ENCODE data around the gene YARS1. TPM values are rescaled to one million over a fixed set of nuclear protein-coding genes. Genes with fewer than 3 reads are reported as not detected.

YARS1 gene
- total and polyA plus RNA-seq, 3 experiments from 2014 or later, result 131 to 219 (median 205) TPM

DNA sequence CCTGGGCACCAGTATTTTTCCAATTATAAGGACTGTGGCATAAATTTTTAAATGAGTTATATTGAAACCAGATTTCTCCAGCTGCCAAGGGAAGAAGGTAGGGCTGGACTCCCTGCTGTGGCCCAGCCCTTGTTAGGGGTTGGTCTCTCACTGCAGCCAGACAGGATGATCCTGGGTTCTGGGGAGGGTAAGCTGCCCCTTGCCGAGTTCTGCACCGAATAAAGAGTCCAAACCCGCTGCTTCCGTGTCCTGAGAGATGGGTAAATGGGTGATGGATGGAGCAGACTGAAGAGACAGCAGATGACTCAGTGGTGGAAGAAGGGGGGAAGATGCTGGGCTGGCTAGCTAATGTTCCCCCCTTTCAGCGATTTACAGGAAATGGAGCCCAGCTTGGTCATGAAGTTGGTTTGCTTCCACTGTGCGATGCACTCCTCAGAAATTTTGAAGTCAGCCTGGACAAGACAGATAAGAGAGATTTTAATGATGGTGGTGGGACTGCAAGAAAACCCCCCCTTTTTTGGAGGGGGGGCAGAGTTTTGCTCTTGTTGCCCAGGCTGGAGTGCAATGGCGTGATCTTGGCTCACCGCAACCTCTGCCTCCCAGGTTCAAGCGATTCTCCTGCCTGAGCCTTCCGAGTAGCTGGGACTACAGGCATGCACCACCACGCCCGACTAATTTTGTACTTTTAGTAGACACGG lies 41.4 kb downstream of the YARS1 start:
- POLR2A ChIA-PET, result no interaction called here
- Mint-ChIP-seq H3K27me3 (no peaks in the 10 kb centered on the region), H3K36me3 (peaks cover 0 to 63% (median 19%) of the 10 kb centered on the region in 3 donors), H3K4me1 (peaks cover 14 to 23% (median 17%) of the 10 kb centered on the region in 3 donors), H3K4me3 (no peak overlapping the region), H3K27ac (peak overlapping the region in 5 of 8 donors; percentile 18 to 78 (median 53)), H3K9me3 (no peaks in the 10 kb centered on the region)
- H3K36me3 ChIP-seq (ENCODE audit: insufficient read depth, low read length), result peaks cover 20% of the 10 kb centered on the region
- H3K4me3 ChIP-seq (ENCODE audit: low read length), result no peak overlapping the region
- DNase-seq, result no peak
- H3K4me1 ChIP-seq (ENCODE audit: insufficient read depth, low read length), result peaks cover 4% of the 10 kb centered on the region
- no peaks in the 10 kb centered on the region for H3K9me3 ChIP-seq (ENCODE audit: low read length)
- no peak overlapping the region for H3K27ac ChIP-seq (ENCODE audit: low read depth, low read length)
- CTCF ChIA-PET, result interaction anchor here (1.9 to 7.8 kb wide), 2 partner anchors 8 to 65 kb away, joined by 4 to 114 read pairs; no protein-coding TSS in a partner anchor
- no peaks in the 10 kb centered on the region for H3K27me3 ChIP-seq (ENCODE audit: insufficient read depth, low read length, poor library complexity, severe bottlenecking)

DNA sequence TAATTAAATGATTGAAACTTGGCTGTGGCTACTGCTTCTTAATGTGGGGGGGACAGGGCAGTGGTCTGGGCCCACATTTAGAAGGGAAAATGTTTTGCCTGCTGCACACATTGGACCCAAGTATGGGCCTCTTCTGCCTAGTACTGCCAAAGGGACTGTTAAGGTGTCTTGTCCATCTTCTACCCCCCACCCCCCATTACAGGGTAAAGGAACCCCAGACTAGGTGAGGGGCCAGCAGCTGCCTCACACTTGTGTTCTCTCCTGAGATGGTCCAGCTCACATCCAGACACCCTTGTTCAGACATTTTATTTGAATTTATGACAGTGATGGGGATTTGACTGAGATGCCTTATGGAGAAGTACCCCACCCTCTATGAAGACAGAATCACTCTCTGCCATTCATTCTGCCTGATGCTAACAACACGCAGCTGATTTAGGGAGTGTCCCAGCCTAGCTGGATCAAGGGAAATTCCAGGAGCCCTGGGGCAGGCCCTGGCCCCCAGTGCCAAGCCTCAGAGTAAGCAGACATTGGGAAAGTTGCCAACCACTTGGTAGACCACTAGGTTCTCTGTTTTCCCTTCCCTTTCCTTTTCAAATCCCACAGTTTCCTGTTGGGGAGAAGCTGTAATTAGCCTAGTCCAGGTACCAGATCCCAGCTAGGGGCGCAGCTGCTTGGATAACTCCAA lies 42.1 kb downstream of the YARS1 start:
- ChIA-PET CTCF (interaction anchor here (1.0 to 7.8 kb wide), 5 partner anchors 14 to 254 kb away, joined by 3 to 114 read pairs (median 9); no protein-coding TSS in a partner anchor), POLR2A (no interaction called here)
- Mint-ChIP-seq H3K4me3 (no peak overlapping the region), H3K27ac (peak overlapping the region in 2 of 8 donors; percentile 52 to 54), H3K9me3 (no peaks in the 10 kb centered on the region), H3K36me3 (peaks cover 0 to 57% (median 18%) of the 10 kb centered on the region in 3 donors), H3K27me3 (no peaks in the 10 kb centered on the region), H3K4me1 (peaks cover 14 to 23% (median 17%) of the 10 kb centered on the region in 3 donors)
- H3K9me3 ChIP-seq (ENCODE audit: low read length), result no peaks in the 10 kb centered on the region
- DNase-seq, result no peak
- no peaks in the 10 kb centered on the region for H3K27me3 ChIP-seq (ENCODE audit: insufficient read depth, low read length, poor library complexity, severe bottlenecking)
- H3K36me3 ChIP-seq (ENCODE audit: insufficient read depth, low read length), result peaks cover 13% of the 10 kb centered on the region
- H3K4me1 ChIP-seq (ENCODE audit: insufficient read depth, low read length), result peaks cover 4% of the 10 kb centered on the region
- H3K4me3 ChIP-seq (ENCODE audit: low read length), result no peak overlapping the region
- no peak overlapping the region for H3K27ac ChIP-seq (ENCODE audit: low read depth, low read length)

DNA sequence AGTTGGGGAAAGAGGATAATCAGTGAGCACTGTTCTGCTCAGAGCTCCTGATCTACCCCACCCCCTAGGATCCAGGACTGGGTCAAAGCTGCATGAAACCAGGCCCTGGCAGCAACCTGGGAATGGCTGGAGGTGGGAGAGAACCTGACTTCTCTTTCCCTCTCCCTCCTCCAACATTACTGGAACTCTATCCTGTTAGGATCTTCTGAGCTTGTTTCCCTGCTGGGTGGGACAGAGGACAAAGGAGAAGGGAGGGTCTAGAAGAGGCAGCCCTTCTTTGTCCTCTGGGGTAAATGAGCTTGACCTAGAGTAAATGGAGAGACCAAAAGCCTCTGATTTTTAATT lies 42.7 kb downstream of the YARS1 start:
- peak overlapping the region in 5 of 8 donors; percentile 21 to 86 (median 59) for H3K27ac Mint-ChIP-seq
- no peak overlapping the region for H3K4me3 Mint-ChIP-seq
- no peak overlapping the region for H3K4me3 ChIP-seq (ENCODE audit: low read length)
- no peaks in the 10 kb centered on the region for H3K9me3 ChIP-seq (ENCODE audit: low read length)
- POLR2A ChIA-PET, result no interaction called here
- H3K27ac ChIP-seq (ENCODE audit: low read depth, low read length), result no peak overlapping the region
- H3K9me3 Mint-ChIP-seq, result no peaks in the 10 kb centered on the region
- H3K4me1 Mint-ChIP-seq, result peaks cover 14 to 23% (median 17%) of the 10 kb centered on the region in 3 donors
- DNase-seq, result no peak
- H3K36me3 ChIP-seq (ENCODE audit: insufficient read depth, low read length), result peaks cover 6% of the 10 kb centered on the region
- no peaks in the 10 kb centered on the region for H3K27me3 Mint-ChIP-seq
- no peaks in the 10 kb centered on the region for H3K27me3 ChIP-seq (ENCODE audit: insufficient read depth, low read length, poor library complexity, severe bottlenecking)
- CTCF ChIA-PET, result interaction anchor here (1.0 to 7.8 kb wide), 7 partner anchors 8 to 254 kb away, joined by 3 to 114 read pairs (median 9); no protein-coding TSS in a partner anchor
- H3K36me3 Mint-ChIP-seq, result peaks cover 0 to 50% (median 16%) of the 10 kb centered on the region in 3 donors
- H3K4me1 ChIP-seq (ENCODE audit: insufficient read depth, low read length), result peaks cover 4% of the 10 kb centered on the region

DNA sequence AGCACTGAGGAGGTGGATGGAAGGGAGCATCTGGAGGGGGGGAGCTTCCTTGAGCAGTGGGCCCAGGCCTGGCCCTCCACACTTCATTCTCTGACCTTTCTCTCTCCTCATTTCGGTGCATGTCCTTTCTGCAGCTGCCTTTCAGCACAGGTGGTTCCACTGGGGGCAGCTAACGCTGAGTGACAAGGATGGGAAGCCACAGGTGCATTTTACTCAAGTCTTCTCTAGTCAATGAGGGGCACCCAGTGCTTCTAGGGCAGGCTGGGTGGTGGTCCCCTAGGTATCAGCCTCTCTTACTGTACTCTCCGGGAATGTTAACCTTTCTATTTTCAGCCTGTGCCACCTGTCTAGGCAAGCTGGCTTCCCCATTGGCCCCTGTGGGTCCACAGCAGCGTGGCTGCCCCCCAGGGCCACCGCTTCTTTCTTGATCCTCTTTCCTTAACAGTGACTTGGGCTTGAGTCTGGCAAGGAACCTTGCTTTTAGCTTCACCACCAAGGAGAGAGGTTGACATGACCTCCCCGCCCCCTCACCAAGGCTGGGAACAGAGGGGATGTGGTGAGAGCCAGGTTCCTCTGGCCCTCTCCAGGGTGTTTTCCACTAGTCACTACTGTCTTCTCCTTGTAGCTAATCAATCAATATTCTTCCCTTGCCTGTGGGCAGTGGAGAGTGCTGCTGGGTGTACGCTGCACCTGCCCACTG lies 43.2 kb downstream of the YARS1 start:
- CTCF ChIA-PET, result interaction anchor here (0.9 to 7.8 kb wide), 14 partner anchors 9 to 253 kb away, joined by 3 to 114 read pairs (median 6); partner anchors contain the start of genes S100PBP and YARS1
- Histone ChIP-seq H3K36me3 (ENCODE audit: insufficient read depth, low read length) (peaks cover under 1% of the 10 kb centered on the region), H3K9me3 (ENCODE audit: low read length) (no peaks in the 10 kb centered on the region), H3K27me3 (ENCODE audit: insufficient read depth, low read length, poor library complexity, severe bottlenecking) (no peaks in the 10 kb centered on the region), H3K4me1 (ENCODE audit: insufficient read depth, low read length) (peaks cover 4% of the 10 kb centered on the region), H3K4me3 (ENCODE audit: low read length) (no peak overlapping the region), H3K27ac (ENCODE audit: low read depth, low read length) (no peak overlapping the region)
- H3K36me3 Mint-ChIP-seq, result peaks cover 0 to 45% (median 14%) of the 10 kb centered on the region in 3 donors
- H3K4me1 Mint-ChIP-seq, result peaks cover 14 to 23% (median 17%) of the 10 kb centered on the region in 3 donors
- H3K27ac Mint-ChIP-seq, result peak overlapping the region; percentile 21 to 86 (median 48)
- no peaks in the 10 kb centered on the region for H3K27me3 Mint-ChIP-seq
- DNase-seq, result no peak
- no peaks in the 10 kb centered on the region for H3K9me3 Mint-ChIP-seq
- POLR2A ChIA-PET, result interaction anchor here (0.5 kb wide), 1 partner anchor 188 kb away, joined by 3 read pairs; no protein-coding TSS in a partner anchor
- no peak overlapping the region for H3K4me3 Mint-ChIP-seq

DNA sequence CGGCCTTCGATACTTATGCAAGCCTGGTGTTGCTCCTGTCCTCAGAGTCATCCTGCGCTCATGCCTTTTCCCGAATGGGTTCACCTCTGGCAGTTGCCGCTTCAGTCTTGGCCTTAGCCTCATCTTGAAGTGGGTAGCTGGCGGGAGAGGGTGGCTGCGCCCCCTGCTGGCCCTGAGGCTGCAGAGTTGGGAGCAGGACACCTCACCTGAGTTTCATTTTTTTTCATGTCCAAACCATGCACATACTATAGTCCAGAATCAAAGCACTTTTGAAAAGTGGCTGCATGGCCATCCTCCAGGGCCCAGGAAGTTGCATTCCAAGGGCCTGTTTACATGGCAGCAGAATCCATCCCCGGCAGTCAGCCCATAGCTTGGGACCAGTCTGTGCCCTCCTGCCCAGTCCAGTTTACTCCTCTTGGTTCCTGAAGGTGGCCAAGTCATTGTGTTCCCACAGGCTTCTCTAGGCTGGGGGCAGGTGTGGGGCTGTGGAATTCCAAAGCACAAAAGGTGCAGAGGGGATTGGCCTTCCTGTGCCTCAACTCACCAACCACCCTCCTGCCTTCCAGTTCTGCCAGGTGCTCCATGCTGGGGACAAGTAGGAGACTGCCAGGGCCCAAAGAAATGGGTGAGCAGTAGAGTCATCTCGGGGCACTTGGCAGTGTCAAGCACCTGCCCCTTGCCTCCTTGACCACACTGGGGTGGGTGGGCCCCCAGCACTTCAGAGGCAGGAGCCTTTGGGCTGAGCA lies 44.0 kb downstream of the YARS1 start:
- peaks cover 0 to 40% (median 13%) of the 10 kb centered on the region in 3 donors for H3K36me3 Mint-ChIP-seq
- Histone ChIP-seq H3K36me3 (ENCODE audit: insufficient read depth, low read length) (no peaks in the 10 kb centered on the region), H3K27ac (ENCODE audit: low read depth, low read length) (no peak overlapping the region), H3K27me3 (ENCODE audit: insufficient read depth, low read length, poor library complexity, severe bottlenecking) (no peaks in the 10 kb centered on the region), H3K9me3 (ENCODE audit: low read length) (no peaks in the 10 kb centered on the region), H3K4me3 (ENCODE audit: low read length) (no peak overlapping the region), H3K4me1 (ENCODE audit: insufficient read depth, low read length) (peaks cover 4% of the 10 kb centered on the region)
- H3K27ac Mint-ChIP-seq, result peak overlapping the region in 6 of 8 donors; percentile 21 to 67 (median 53)
- peaks cover 14 to 23% (median 17%) of the 10 kb centered on the region in 3 donors for H3K4me1 Mint-ChIP-seq
- no peaks in the 10 kb centered on the region for H3K27me3 Mint-ChIP-seq
- no peaks in the 10 kb centered on the region for H3K9me3 Mint-ChIP-seq
- ChIA-PET POLR2A (interaction anchor here (0.5 kb wide), 1 partner anchor 188 kb away, joined by 3 read pairs; no protein-coding TSS in a partner anchor), CTCF (interaction anchor here (0.8 to 7.8 kb wide), 18 partner anchors 9 to 253 kb away, joined by 3 to 114 read pairs (median 5); partner anchors contain the start of genes S100PBP and YARS1)
- no peak overlapping the region for H3K4me3 Mint-ChIP-seq
- DNase-seq, result peak; percentile 54 to 81 (median 61)

DNA sequence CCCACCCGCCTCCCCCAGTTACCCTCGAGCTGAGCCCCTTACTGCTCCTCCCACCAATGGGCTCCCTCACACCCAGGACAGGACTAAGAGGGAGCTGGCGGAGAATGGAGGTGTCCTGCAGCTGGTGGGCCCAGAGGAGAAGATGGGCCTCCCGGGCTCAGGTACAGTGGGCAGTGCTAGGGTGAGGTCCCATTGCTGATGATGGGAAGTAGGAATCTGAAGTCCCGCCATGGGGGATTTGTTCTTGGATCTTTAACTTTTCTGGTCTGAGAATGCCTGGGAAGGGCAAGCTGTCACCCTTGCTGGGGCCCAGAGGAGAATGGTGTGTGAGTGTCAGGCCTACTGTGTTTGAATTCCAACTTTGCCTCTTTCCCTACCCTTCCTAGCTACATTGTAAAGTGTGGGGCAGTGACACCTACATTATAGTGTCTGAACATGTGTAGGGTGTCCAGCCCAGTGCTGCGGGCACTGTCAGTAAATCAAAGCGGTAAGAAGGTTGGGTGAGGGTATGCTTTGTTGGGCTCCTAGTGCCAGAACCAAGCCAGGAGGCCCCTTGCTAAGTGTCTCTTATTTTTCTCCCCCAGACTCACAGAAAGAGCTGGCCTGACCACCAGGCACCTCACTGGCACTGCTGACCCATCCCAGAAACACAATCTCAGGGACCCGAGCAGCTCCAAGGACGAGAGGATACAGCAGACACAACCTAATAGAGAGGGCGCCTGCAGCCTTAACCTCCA lies 44.7 kb downstream of the YARS1 start:
- Mint-ChIP-seq H3K27ac (peak overlapping the region in 2 of 8 donors; percentile 21 to 54), H3K27me3 (no peaks in the 10 kb centered on the region), H3K36me3 (peaks cover 0 to 32% (median 9%) of the 10 kb centered on the region in 3 donors), H3K4me3 (no peak overlapping the region), H3K4me1 (peaks cover 14 to 23% (median 17%) of the 10 kb centered on the region in 3 donors), H3K9me3 (no peaks in the 10 kb centered on the region)
- POLR2A ChIA-PET, result no interaction called here
- H3K27ac ChIP-seq (ENCODE audit: low read depth, low read length), result no peak overlapping the region
- CTCF ChIA-PET, result interaction anchor here (0.8 to 7.8 kb wide), 16 partner anchors 9 to 252 kb away, joined by 3 to 114 read pairs (median 6); partner anchors contain the start of genes S100PBP and YARS1
- no peak overlapping the region for H3K4me3 ChIP-seq (ENCODE audit: low read length)
- no peak for DNase-seq
- H3K36me3 ChIP-seq (ENCODE audit: insufficient read depth, low read length), result no peaks in the 10 kb centered on the region
- H3K9me3 ChIP-seq (ENCODE audit: low read length), result no peaks in the 10 kb centered on the region
- peaks cover 4% of the 10 kb centered on the region for H3K4me1 ChIP-seq (ENCODE audit: insufficient read depth, low read length)
- no peaks in the 10 kb centered on the region for H3K27me3 ChIP-seq (ENCODE audit: insufficient read depth, low read length, poor library complexity, severe bottlenecking)

All from CD8-positive, alpha-beta memory T cell (primary cell).